Hepatocyte (in vitro differentiated cells): ENCODE measurements around the gene ZNF805. TPM values are rescaled to one million over a fixed set of nuclear protein-coding genes. Genes with fewer than 3 reads are reported as not detected.
"Not testable (repeated sequence)": the region's sequence is repeated elsewhere in the genome, so short reads cannot be mapped to it uniquely, and the experiment has no call there.

ENCODE experiments used
- DNase-seq: peaks from one replicate; pipeline ENCODE4 v3.0.0-alpha.2; 2016; ENCODE audit warnings: low spot score
- H2AFZ ChIP-seq: fragments of 200-600 bp; sonication (generic); 2 replicates; pipeline ENCODE4 v1.6.0; 2016; ENCODE audit warnings: antibody characterized with exemption, mild to moderate bottlenecking
- H3K27ac ChIP-seq: fragments of 200-600 bp; sonication (generic); 2 replicates; pipeline ENCODE4 v1.5.1; 2016; ENCODE audit warnings: mild to moderate bottlenecking
- H3K27me3 ChIP-seq: fragments of 200-600 bp; sonication (generic); 2 replicates; pipeline ENCODE4 v1.6.1; 2016
- H3K36me3 ChIP-seq: fragments of 200-600 bp; sonication (generic); replicated peaks from 2 replicates; pipeline ENCODE4 v1.5.1; 2016; ENCODE audit warnings: low read depth; ENCODE audit not compliant: insufficient read depth
- H3K4me1 ChIP-seq: fragments of 200-600 bp; sonication (generic); 2 replicates; pipeline ENCODE4 v1.5.1; 2016; ENCODE audit warnings: mild to moderate bottlenecking, moderate library complexity; ENCODE audit not compliant: insufficient read depth
- H3K4me2 ChIP-seq: fragments of 200-600 bp; sonication (generic); 2 replicates; pipeline ENCODE4 v1.6.0; 2016
- H3K4me3 ChIP-seq: fragments of 200-600 bp; sonication (generic); 2 replicates; pipeline ENCODE4 v1.5.1; 2016; ENCODE audit warnings: mild to moderate bottlenecking
- H3K79me2 ChIP-seq: fragments of 200-600 bp; sonication (generic); 2 replicates; pipeline ENCODE4 v1.6.0; 2017; ENCODE audit warnings: mild to moderate bottlenecking
- H3K9me2 ChIP-seq: fragments of 200-600 bp; sonication (generic); replicated peaks from 2 replicates; pipeline ENCODE4 v1.6.0; 2017; ENCODE audit warnings: mild to moderate bottlenecking; ENCODE audit not compliant: insufficient read depth
- H3K9me3 ChIP-seq: fragments of 200-600 bp; sonication (generic); 2 replicates; pipeline ENCODE4 v1.5.1; 2016; ENCODE audit warnings: low read depth, mild to moderate bottlenecking
- H4K20me1 ChIP-seq: fragments of 200-600 bp; sonication (generic); 2 replicates; pipeline ENCODE4 v1.6.0; 2016; ENCODE audit warnings: mild to moderate bottlenecking; ENCODE audit not compliant: insufficient read depth, poor library complexity, severe bottlenecking
- EZH2 ChIP-seq: fragments of 200-600 bp; sonication (generic); IDR thresholded peaks from 2 replicates; pipeline ENCODE4 v1.6.1; 2016; ENCODE audit warnings: antibody characterized with exemption, mild to moderate bottlenecking, borderline replicate concordance
- EZH2phosphoT487 ChIP-seq: fragments of 200-600 bp; sonication (generic); IDR thresholded peaks from one replicate; pipeline ENCODE4 v1.6.1; 2018; ENCODE audit warnings: antibody characterized with exemption, mild to moderate bottlenecking, low read depth, moderate library complexity; ENCODE audit not compliant: unreplicated experiment, severe bottlenecking
- WGBS: methylation state at CpG from one replicate; pipeline ENCODE4 v1.1.6; 2016; ENCODE audit warnings: low lambda C conversion rate; ENCODE audit errors: missing lambda C conversion rate; 5-methylcytosine and 5-hydroxymethylcytosine counted together
- polyA plus RNA-seq: library from polyadenylated mRNA; unstranded; fragments of >200 nt; fragmentation: Nextera tagmentation; extraction: Ambion mirVana; gene quantifications from 2 replicates; pipeline ENCODE4 v1.2.1, GENCODE V29; 2016
- total RNA-seq: library from RNA; depleted of rRNA; stranded (reverse); fragments of >200 nt; gene quantifications from 2 replicates; pipeline ENCODE4 v1.2.3, GENCODE V29; 2014
- TF ChIP-seq, protein P1 (sequence below): fragments of 200-600 bp; sonication (generic); IDR thresholded peaks from 2 replicates; pipeline ENCODE4 v1.5.1; 2016; ENCODE audit warnings: antibody characterized with exemption, mild to moderate bottlenecking; ENCODE audit not compliant: poor library complexity

ZNF805 gene
- total and polyA plus RNA-seq, 2 experiments from 2014 or later, result 1.9 to 12.3 TPM

DNA sequence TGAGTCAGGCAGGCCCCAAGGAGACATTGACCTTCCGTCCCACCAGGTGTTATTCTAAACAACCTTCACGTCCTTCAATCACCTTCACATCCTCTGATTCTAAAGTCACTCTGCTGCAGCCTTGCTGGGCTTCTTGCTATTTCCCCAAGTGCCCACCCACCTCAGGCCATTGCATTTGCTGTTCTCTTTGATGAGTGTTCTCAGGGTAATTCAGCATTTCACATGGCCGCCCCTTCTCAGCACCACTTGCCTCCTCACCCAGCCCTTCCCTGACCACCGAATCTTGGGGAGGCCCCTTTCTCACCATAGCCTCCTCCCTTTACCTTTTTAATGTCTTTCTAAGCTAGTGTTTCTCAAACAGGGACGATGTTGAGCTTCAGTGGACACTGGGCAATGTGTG, 4.6 kb downstream of the ZNF805 start:
- H3K4me1 ChIP-seq, result peaks cover 13% of the 10 kb centered on the region
- TF ChIP-seq EZH2phosphoT487 (no peak), EZH2 (no peak)
- TF ChIP-seq, protein P1, sequence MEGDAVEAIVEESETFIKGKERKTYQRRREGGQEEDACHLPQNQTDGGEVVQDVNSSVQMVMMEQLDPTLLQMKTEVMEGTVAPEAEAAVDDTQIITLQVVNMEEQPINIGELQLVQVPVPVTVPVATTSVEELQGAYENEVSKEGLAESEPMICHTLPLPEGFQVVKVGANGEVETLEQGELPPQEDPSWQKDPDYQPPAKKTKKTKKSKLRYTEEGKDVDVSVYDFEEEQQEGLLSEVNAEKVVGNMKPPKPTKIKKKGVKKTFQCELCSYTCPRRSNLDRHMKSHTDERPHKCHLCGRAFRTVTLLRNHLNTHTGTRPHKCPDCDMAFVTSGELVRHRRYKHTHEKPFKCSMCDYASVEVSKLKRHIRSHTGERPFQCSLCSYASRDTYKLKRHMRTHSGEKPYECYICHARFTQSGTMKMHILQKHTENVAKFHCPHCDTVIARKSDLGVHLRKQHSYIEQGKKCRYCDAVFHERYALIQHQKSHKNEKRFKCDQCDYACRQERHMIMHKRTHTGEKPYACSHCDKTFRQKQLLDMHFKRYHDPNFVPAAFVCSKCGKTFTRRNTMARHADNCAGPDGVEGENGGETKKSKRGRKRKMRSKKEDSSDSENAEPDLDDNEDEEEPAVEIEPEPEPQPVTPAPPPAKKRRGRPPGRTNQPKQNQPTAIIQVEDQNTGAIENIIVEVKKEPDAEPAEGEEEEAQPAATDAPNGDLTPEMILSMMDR, result no peak
- no peak overlapping the region for H3K4me2 ChIP-seq
- H4K20me1 ChIP-seq, result no peaks in the 10 kb centered on the region
- WGBS, result 97% methylated on average over 5 of the region's 5 CpGs
- H3K4me3 ChIP-seq, result no peak overlapping the region
- no peak overlapping the region for H2AFZ ChIP-seq
- no peak overlapping the region for H3K27ac ChIP-seq
- H3K79me2 ChIP-seq, result peaks cover 52% of the 10 kb centered on the region
- H3K9me2 ChIP-seq, result no peaks in the 10 kb centered on the region
- DNase-seq, result no peak
- H3K27me3 ChIP-seq, result no peaks in the 10 kb centered on the region
- no peaks in the 10 kb centered on the region for H3K36me3 ChIP-seq
- no peaks in the 10 kb centered on the region for H3K9me3 ChIP-seq

DNA sequence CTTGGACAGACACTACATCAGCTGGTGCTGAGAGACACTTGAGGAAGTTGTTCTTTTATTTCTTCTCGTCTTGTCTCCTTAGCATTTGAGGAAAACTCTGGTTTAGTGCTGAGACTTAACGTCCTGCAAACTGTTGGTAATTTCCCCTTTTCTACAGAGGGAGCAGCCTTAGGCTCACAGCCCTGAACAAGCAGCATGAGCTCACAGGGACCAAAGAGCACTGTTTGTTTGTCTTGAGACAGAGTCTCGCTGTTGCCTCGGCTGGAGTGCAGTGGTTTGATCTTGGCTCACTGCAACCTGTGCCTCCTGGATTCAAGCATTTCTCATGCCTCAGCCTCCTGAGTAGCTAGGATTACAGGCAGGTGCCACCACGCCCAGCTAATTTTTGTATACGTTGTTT, 5.5 kb downstream of the ZNF805 start:
- no peaks in the 10 kb centered on the region for H4K20me1 ChIP-seq
- H3K4me3 ChIP-seq, result no peak overlapping the region
- TF ChIP-seq, protein P1, result no peak
- no peak for TF ChIP-seq EZH2
- no peak for TF ChIP-seq EZH2phosphoT487
- no peaks in the 10 kb centered on the region for H3K27me3 ChIP-seq
- no peaks in the 10 kb centered on the region for H3K36me3 ChIP-seq
- H3K9me2 ChIP-seq, result no peaks in the 10 kb centered on the region
- H3K4me2 ChIP-seq, result peak overlapping the region; percentile 55
- H3K9me3 ChIP-seq, result no peaks in the 10 kb centered on the region
- H2AFZ ChIP-seq, result no peak overlapping the region
- peak overlapping the region; percentile 44 for H3K27ac ChIP-seq
- DNase-seq, result peak; percentile 39
- peaks cover 13% of the 10 kb centered on the region for H3K4me1 ChIP-seq
- peaks cover 54% of the 10 kb centered on the region for H3K79me2 ChIP-seq
- 82% methylated on average over 6 of the region's 6 CpGs for WGBS

DNA sequence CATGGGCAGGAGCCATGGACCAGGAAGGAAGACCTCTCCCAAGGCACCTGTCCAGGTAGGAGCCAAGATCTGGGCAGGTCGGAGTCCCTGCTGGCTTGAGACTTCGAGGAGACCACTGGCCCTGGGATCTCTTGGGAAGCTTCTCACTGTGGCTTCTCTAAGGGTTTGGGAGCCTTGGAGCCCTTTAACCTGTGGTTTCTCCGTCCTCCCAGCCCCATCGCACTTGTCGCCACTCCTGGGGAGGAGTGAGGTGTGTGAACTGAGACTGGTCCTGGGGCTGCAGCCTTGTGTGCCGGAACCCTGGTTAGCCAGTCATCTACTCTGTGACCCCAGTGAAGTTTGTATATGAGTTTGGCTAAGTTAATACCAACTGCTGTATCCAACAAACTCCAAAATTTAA, 8.2 kb downstream of the ZNF805 start:
- Histone ChIP-seq H4K20me1 (no peaks in the 10 kb centered on the region), H3K36me3 (no peaks in the 10 kb centered on the region), H3K4me1 (no peaks in the 10 kb centered on the region), H3K27ac (no peak overlapping the region), H3K9me2 (no peaks in the 10 kb centered on the region), H3K79me2 (peaks cover 32% of the 10 kb centered on the region), H3K4me2 (no peak overlapping the region), H2AFZ (no peak overlapping the region), H3K4me3 (no peak overlapping the region), H3K27me3 (no peaks in the 10 kb centered on the region), H3K9me3 (no peaks in the 10 kb centered on the region)
- 82% methylated on average over 6 of the region's 6 CpGs for WGBS
- DNase-seq, result no peak
- TF ChIP-seq EZH2phosphoT487 (no peak), EZH2 (no peak)
- TF ChIP-seq, protein P1, result no peak

DNA sequence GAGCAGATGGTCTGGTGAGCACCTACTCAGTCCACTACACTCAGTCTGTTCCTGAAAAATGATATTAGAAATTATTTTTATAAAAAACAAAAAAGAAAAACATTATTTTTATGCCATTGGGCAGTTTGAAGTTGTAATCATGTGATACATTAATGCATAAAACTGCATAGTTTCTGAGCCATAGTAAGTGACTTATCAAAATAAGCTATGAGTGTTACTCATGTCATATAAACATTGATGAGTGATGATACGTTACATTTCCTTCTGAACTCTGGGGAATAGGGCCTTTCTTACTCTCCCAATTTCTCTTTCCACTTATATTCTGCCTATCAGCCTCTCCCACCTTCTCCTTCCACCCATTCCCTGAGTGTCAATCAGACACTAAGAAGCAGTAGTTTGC, 8.9 kb downstream of the ZNF805 start:
- Histone ChIP-seq H4K20me1 (no peaks in the 10 kb centered on the region), H3K27ac (no peak overlapping the region), H2AFZ (no peak overlapping the region), H3K9me2 (no peaks in the 10 kb centered on the region), H3K4me2 (no peak overlapping the region), H3K9me3 (no peaks in the 10 kb centered on the region), H3K27me3 (no peaks in the 10 kb centered on the region), H3K79me2 (peaks cover 29% of the 10 kb centered on the region), H3K36me3 (no peaks in the 10 kb centered on the region), H3K4me3 (no peak overlapping the region), H3K4me1 (no peaks in the 10 kb centered on the region)
- TF ChIP-seq, protein P1, result no peak
- DNase-seq, result no peak
- WGBS, result 93% methylated on average over 1 of the region's 1 CpG

DNA sequence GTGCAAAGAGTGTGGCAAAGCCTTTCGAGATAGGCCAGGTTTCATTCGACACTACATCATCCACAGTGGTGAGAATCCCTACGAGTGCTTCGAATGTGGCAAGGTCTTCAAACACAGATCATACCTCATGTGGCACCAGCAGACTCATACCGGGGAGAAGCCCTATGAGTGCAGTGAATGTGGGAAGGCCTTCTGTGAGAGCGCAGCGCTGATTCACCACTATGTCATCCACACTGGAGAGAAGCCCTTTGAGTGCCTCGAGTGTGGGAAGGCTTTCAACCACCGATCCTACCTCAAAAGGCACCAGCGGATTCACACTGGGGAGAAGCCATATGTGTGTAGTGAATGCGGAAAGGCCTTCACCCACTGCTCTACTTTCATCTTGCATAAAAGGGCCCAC, 13.3 kb downstream of the ZNF805 start:
- not testable (repeated sequence) for H3K27ac ChIP-seq, H4K20me1 ChIP-seq, H2AFZ ChIP-seq, H3K9me3 ChIP-seq, H3K27me3 ChIP-seq, DNase-seq, H3K4me3 ChIP-seq, H3K36me3 ChIP-seq, H3K4me1 ChIP-seq, H3K9me2 ChIP-seq, H3K4me2 ChIP-seq
- H3K79me2 ChIP-seq, result peaks cover 30% of the 10 kb centered on the region
- 94% methylated on average over 11 of the region's 11 CpGs for WGBS
